Endothelial cell of umbilical vein (primary cell): ENCODE results near the gene CYB5A. TPM values are rescaled to one million over a fixed set of nuclear protein-coding genes. Genes with fewer than 3 reads are reported as not detected.

ENCODE experiments used
- BruUV-seq: library from RNA; stranded (reverse); fragments of 400-500 nt; replicated peaks from 2 replicates; lab custom pipeline; 2021; lab: Mats Ljungman, UMichigan
- CTCF ChIA-PET: fragments of 300-600, 350-600 bp; sonication (Branson Sonifier 250); formaldehyde crosslinking; loops from one replicate; lab custom pipeline; 2021; ENCODE audit warnings: antibody characterized with exemption, inconsistent platforms; lab: Charles Lee
- POLR2A ChIA-PET: fragments of 300-600, 350-600 bp; sonication (Branson Sonifier 250); formaldehyde crosslinking; loops from one replicate; lab custom pipeline; 2021; ENCODE audit warnings: antibody characterized with exemption, inconsistent platforms; lab: Charles Lee
- DNase-seq: peaks from one replicate; pipeline ENCODE4 v3.0.0-alpha.2; 2011; ENCODE audit warnings: low read depth, low spot score
- FAIRE-seq: peaks from 2 replicates; lab custom pipeline; 2011; peaks lifted over from hg19 to GRCh38; lab: Jason Lieb, UNC
- H2AFZ ChIP-seq: 2 replicates; pipeline ENCODE4 v1.6.0; 2012; ENCODE audit warnings: low read depth, low read length, control low read depth, inconsistent platforms
- H3K27ac ChIP-seq: 2 replicates; pipeline ENCODE4 v1.5.1; 2011; ENCODE audit warnings: low read depth, mild to moderate bottlenecking, control low read depth, low read length, moderate library complexity; ENCODE audit not compliant: insufficient read depth
- H3K27me3 ChIP-seq, 2 experiments: 2 replicates each; pipeline versions ENCODE4 v1.6.0 to v1.6.1; 2011; ENCODE audit warnings: low read length in 2 of 2, mixed read lengths in 1 of 2; ENCODE audit not compliant: control insufficient read depth in 2 of 2, insufficient read depth in 2 of 2
- H3K36me3 ChIP-seq, 2 experiments: 2 replicates in 1 of 2; 3 replicates in 1 of 2; pipeline ENCODE4 v1.5.1; 2011; ENCODE audit warnings: low read length in 2 of 2, mild to moderate bottlenecking in 1 of 2, moderate library complexity in 1 of 2; ENCODE audit not compliant: control insufficient read depth in 2 of 2, insufficient read depth in 2 of 2; ENCODE audit errors: extremely low read depth in 1 of 2
- H3K4me1 ChIP-seq: 3 replicates; pipeline ENCODE4 v1.5.1; 2011; ENCODE audit warnings: mild to moderate bottlenecking, low read length; ENCODE audit not compliant: control insufficient read depth, insufficient read depth; ENCODE audit errors: extremely low read depth
- H3K4me2 ChIP-seq: 2 replicates; pipeline ENCODE4 v1.6.1; 2011; ENCODE audit warnings: low read length, control low read depth, mixed read lengths; ENCODE audit not compliant: insufficient read depth
- H3K4me3 ChIP-seq, 3 experiments: fragments of 200-600 bp in 1 of 3; sonication (generic), shearing (Covaris generic) in 1 of 3; replicated peaks in 1 of 3; 2 replicates each; pipeline ENCODE4 v1.5.1; 2011 to 2016; ENCODE audit warnings: control low read depth in 3 of 3, low read length in 3 of 3, mild to moderate bottlenecking in 2 of 3, inconsistent platforms in 1 of 3, low read depth in 1 of 3, moderate library complexity in 1 of 3; ENCODE audit not compliant: insufficient read depth in 1 of 3
- H3K79me2 ChIP-seq: 2 replicates; pipeline ENCODE4 v1.6.0; 2012; ENCODE audit warnings: low read length, inconsistent platforms; ENCODE audit not compliant: control insufficient read depth, insufficient read depth
- H3K9ac ChIP-seq: replicated peaks from 2 replicates; pipeline ENCODE3; 2011; ENCODE audit warnings: low read length, control low read depth; ENCODE audit not compliant: insufficient read depth; ENCODE audit errors: extremely low read depth
- H3K9me1 ChIP-seq: replicated peaks from 3 replicates; pipeline ENCODE4 v1.6.0; 2011; ENCODE audit warnings: mild to moderate bottlenecking, low read length; ENCODE audit not compliant: control insufficient read depth, insufficient read depth; ENCODE audit errors: extremely low read depth
- H3K9me3 ChIP-seq: replicated peaks from 2 replicates; pipeline ENCODE4 v1.5.1; 2012; ENCODE audit warnings: low read length, inconsistent platforms; ENCODE audit not compliant: control insufficient read depth, insufficient read depth
- H4K20me1 ChIP-seq: replicated peaks from 2 replicates; pipeline ENCODE3; 2011; ENCODE audit warnings: mild to moderate bottlenecking, low read length; ENCODE audit not compliant: control insufficient read depth, insufficient read depth; ENCODE audit errors: extremely low read depth
- CTCF ChIP-seq, 2 donors: IDR thresholded peaks; 1 replicate in 1 of 2; 2 replicates in 1 of 2; pipeline ENCODE4 v1.5.1; 2011; ENCODE audit warnings: low read length in 2 of 2, mild to moderate bottlenecking in 2 of 2, moderate library complexity in 2 of 2, control low read depth in 1 of 2, inconsistent platforms in 1 of 2, low read depth in 1 of 2; ENCODE audit not compliant: insufficient read depth in 1 of 2; ENCODE audit errors: extremely low read depth in 1 of 2
- EZH2 ChIP-seq: IDR thresholded peaks from 2 replicates; pipeline ENCODE4 v1.6.1; 2012; ENCODE audit warnings: borderline replicate concordance, low read depth, mild to moderate bottlenecking, moderate library complexity, low read length, inconsistent platforms; ENCODE audit not compliant: severe bottlenecking
- FOS ChIP-seq: IDR thresholded peaks from 2 replicates; pipeline ENCODE4 v1.6.1; 2011; ENCODE audit warnings: mild to moderate bottlenecking, low read length, moderate library complexity, borderline replicate concordance; ENCODE audit not compliant: insufficient read depth
- GATA2 ChIP-seq: IDR thresholded peaks from 2 replicates; pipeline ENCODE4 v1.7.0; 2011; ENCODE audit warnings: low read depth, mild to moderate bottlenecking, moderate library complexity, mixed read lengths, low read length; ENCODE audit not compliant: insufficient read length, insufficient read depth
- JUN ChIP-seq: IDR thresholded peaks from 2 replicates; pipeline ENCODE4 v1.6.1; 2011; ENCODE audit warnings: borderline replicate concordance, low read depth; ENCODE audit not compliant: insufficient read length, insufficient read depth
- MAX ChIP-seq: IDR thresholded peaks from 2 replicates; pipeline ENCODE4 v1.6.1; 2011; ENCODE audit not compliant: insufficient read depth, insufficient read length
- MYC ChIP-seq: IDR thresholded peaks from one replicate; pipeline ENCODE4 v1.6.1; 2011; ENCODE audit warnings: mild to moderate bottlenecking, low read depth, low read length
- POLR2A ChIP-seq: IDR thresholded peaks from 2 replicates; pipeline ENCODE4 v1.6.1; 2012; ENCODE audit warnings: low read depth, mild to moderate bottlenecking, control low read depth, low read length
- POLR2AphosphoS5 ChIP-seq: IDR thresholded peaks from 2 replicates; pipeline ENCODE4 v1.6.1; 2012; ENCODE audit warnings: low read depth, mild to moderate bottlenecking, control low read depth, low read length, moderate library complexity; ENCODE audit not compliant: insufficient read depth
- dilution Hi-C: fragments of 300-500 bp; cut with MboI; formaldehyde crosslinking; loops from one replicate; pipeline ENCODE4 v1.15.0; 2019; ENCODE audit warnings: low sequenced_read_pairs; ENCODE audit not compliant: extremely low pct_ligation_motif_present
- intact Hi-C: fragments of 100-400 bp; cut with micrococcal nuclease; formaldehyde crosslinking; loops from one replicate; pipeline ENCODE4 v1.10.0; 2022
- polyA plus RNA-seq, 4 experiments: library from polyadenylated mRNA; depleted of rRNA in 3 of 4; stranded (reverse) in 3 of 4; unstranded in 1 of 4; fragments of >200 nt; gene quantifications; 2 replicates each; pipeline versions ENCODE4 v1.2.1 to v1.2.3, GENCODE V29; 2011 to 2012; ENCODE audit warnings: missing spikeins in 1 of 4
- total RNA-seq: library from RNA; stranded (reverse); gene quantifications from 2 replicates; pipeline ENCODE4 v1.2.3, GENCODE V29; 2021

The CYB5A gene
- total and polyA plus RNA-seq, 2 donors (not counting 3 experiments of a cell fraction or from before 2014, with no cell fraction given) = 24.9 to 74.0 TPM

GRCh38 chr18:74241426-74241825 lies 50.3 kb downstream of the CYB5A start:
- CTCF ChIA-PET = interaction anchor here (3.3 kb wide), 1 partner anchor 101 kb away, joined by 17 read pairs; no protein-coding TSS in a partner anchor
- no TSS peak for BruUV-seq
- intact Hi-C loops = no loop called here

More at GRCh38 chr18:74241426-74241825, 50.3 kb downstream of the CYB5A start:
- POLR2A ChIA-PET = no interaction called here
- no peaks in the 10 kb centered on the region for H3K9me1 ChIP-seq
- no peaks in the 10 kb centered on the region for H3K4me1 ChIP-seq
- dilution Hi-C loops = no loop called here
- no peak overlapping the region for H3K4me2 ChIP-seq
- H3K9ac ChIP-seq = no peak overlapping the region
- H4K20me1 ChIP-seq = no peaks in the 10 kb centered on the region
- no peak overlapping the region for H3K27ac ChIP-seq
- no peak overlapping the region for H3K4me3 ChIP-seq
- H3K9me3 ChIP-seq = no peaks in the 10 kb centered on the region
- DNase-seq = no peak
- H2AFZ ChIP-seq = no peak overlapping the region
- TF ChIP-seq FOS (no peak), GATA2 (no peak), POLR2AphosphoS5 (no peak), JUN (no peak), EZH2 (no peak), POLR2A (no peak), MAX (no peak), MYC (no peak), CTCF (IDR thresholded peaks at IDR 0.05; ENCODE audit: extremely low read depth in 1 of 2, insufficient read depth in 1 of 2, low read depth in 1 of 2, low read length in 2 of 2) (no peak)
- no peaks in the 10 kb centered on the region for H3K36me3 ChIP-seq
- H3K79me2 ChIP-seq = no peaks in the 10 kb centered on the region
- no peaks in the 10 kb centered on the region for H3K27me3 ChIP-seq
- FAIRE-seq = no peak
